ENCODE data around the gene NFE2L1. TPM values are rescaled to one million over a fixed set of nuclear protein-coding genes. Genes with fewer than 3 reads are reported as not detected.
"Not testable (repeated sequence)": the region's sequence is repeated elsewhere in the genome, so short reads cannot be mapped to it uniquely, and the experiment has no call there.

NFE2L1 gene
- polyA plus RNA-seq (2013, experiment 1 of 2; ENCODE audit: insufficient read length): 223 TPM
- 190 TPM for polyA plus RNA-seq (2013, experiment 2 of 2; ENCODE audit: insufficient read length)

- peak; percentile 100 for DNase-seq
Measured at GRCh38 chr17:48047741-48048383, at the start of gene NFE2L1. TSS of gene NFE2L1 (plus strand) at chr17:48048359. CDS start at chr17:48051119, 2,760 bp downstream.

- DNase-seq: peak; percentile 40
Measured at GRCh38 chr17:47999582-47999981, 48.6 kb upstream of the NFE2L1 start.

DNA sequence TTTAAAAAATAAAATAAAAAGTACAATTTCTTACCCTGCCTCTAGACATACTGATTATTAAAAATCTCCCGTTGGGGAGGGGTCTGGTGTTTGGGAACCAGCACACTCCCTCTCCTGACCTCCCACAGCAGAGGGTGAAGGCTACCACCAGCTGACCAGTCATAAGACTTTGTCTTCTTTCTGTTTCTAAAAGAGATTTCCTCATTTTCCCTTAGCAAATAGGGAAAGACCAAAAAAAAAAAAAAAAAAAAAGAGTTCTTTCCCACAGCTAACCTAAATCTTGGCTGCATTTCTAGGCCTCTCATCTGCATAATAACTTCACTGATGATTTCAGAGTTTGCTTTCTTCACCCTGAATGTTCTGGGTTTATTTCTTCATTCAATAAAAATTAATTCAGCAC is 47.0 kb upstream of the NFE2L1 start:
- no peak for DNase-seq

- DNase-seq: not testable (repeated sequence)
Measured at GRCh38 chr17:48001657-48002056, 46.5 kb upstream of the NFE2L1 start.

DNA sequence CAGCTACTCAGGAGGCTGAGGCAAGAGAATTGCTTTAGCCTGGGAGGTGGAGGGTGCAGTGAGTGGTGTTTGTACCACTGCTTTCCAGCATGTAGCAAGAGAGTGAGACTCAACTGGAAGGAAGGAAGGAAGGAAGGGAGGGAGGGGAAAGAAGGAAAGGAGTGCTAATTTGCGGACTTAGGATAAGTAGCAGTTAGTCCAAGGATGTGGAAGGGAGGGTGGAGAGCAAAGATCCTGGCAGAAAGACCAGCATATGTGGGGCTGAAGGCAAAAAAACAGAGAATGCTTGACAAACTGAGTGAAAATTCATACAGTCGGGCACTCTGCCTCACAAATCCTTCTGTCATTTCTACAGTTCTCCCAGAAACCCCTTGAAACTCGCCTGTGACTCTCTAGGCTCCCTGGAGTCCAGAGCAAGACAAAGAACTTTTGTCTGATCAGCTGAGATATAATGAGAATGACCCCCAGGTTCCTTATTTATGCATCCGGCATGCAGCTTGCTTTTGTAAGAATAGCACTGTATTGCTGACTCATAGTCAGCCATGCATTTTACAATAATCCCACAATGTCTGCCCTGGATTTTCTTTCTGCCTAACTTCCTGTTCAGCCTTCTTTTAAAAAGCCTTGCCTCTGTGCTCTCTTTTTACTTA is 45.8 kb upstream of the NFE2L1 start:
- peak; percentile 86 for DNase-seq

- DNase-seq: peak; percentile 68
Measured at GRCh38 chr17:48002916-48003416, 45.2 kb upstream of the NFE2L1 start.

DNA sequence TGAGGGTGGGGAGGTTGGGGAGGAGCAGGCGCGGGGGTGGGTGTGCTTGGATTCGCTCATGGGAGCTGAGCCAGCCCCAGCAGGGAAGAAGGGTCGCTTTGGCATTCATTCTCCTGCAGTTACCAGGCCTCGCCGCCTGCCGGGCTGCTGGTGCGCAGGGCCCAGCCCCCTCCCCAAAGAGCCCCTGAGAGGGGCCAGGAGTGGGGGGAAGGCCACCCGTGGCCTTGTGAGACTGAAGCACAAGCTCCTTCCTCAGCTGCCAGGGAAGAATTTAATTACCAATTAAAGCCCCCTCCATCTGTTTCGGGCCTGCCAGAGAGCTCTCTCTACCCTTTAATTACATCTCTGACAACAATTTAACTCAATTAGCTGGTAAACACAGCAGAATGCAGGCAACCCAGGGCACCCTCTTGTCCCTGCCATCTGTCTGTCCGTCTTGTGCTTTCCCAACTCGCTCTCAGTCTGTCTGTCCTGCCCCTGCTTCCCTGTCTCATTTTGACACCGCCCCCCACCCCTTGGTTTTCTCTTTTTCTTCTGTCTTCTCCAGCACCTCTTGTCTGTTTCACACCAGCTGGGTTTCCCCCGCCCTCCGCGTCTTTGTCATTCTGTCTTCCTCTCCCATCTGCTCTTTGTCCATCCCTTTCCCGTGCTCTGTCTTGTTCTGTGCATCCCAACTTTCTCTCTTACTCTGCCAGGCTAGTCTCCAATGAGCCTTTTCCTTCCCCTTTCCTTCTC is 44.6 kb upstream of the NFE2L1 start:
- peak; percentile 41 for DNase-seq

- no peak for DNase-seq
Measured at GRCh38 chr17:48004983-48005382, 43.2 kb upstream of the NFE2L1 start.

DNA sequence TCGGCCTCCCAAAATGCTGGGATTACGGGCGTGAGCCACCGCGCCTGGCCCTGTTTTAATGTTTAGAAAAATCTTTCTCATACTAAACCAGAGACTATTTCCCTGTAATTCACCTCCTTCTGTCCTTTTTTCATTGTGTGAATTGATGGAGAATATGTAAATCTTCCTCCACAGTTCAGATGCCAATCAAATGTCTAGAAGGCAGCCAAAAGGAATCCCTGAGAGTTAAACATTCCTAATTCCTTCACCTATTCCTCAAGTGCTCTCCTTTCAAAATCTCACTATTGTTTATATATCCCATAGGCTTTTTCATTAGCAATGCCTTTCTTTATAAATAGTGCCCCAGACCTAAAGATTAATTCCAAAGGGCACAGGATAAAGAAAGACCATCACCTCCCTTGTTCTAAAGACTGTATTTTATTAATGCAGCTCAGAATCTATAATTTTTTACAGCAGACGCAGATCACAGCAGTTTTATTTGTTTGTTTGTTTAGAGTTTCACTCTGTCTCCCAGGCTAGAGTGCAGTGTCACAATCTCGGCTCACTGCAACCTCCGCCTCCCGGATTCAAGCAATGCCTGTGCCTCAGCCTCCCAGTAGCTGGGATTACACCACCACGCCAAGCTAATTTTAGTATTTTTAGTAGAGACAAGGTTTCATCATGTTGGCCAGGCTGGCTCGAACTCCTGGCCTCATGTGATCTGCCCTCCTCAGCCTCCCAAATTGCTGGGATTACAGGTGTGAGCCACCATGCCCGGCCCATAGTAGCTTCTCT is 41.0 kb upstream of the NFE2L1 start:
- no peak for DNase-seq

GRCh38 chr17:48010193-48010592 is 38.0 kb upstream of the NFE2L1 start:
- DNase-seq: no peak

- peak; percentile 67 for DNase-seq
Measured at GRCh38 chr17:48011405-48012150, 36.6 kb upstream of the NFE2L1 start.

DNA sequence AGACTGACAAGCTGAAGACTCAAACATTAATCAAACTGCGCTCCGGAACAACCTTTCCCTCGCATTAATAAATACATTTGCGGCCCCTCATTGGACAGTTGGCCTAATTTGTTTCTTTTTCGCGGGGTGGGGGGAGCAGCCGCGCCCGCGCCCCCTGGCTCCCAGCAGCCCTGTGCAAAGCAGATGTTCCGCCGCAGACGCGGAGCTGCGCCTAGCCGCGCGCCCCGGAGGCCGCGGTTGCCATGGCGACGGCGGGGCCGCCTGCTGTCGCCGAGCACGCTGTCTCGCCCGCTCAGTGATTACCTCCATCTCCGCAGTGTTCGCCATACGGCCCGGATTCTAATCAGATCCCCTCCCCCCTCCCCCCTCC is 36.0 kb upstream of the NFE2L1 start:
- peak; percentile 34 for DNase-seq

GRCh38 chr17:48012654-48013053 is 35.5 kb upstream of the NFE2L1 start:
- DNase-seq: no peak

DNA sequence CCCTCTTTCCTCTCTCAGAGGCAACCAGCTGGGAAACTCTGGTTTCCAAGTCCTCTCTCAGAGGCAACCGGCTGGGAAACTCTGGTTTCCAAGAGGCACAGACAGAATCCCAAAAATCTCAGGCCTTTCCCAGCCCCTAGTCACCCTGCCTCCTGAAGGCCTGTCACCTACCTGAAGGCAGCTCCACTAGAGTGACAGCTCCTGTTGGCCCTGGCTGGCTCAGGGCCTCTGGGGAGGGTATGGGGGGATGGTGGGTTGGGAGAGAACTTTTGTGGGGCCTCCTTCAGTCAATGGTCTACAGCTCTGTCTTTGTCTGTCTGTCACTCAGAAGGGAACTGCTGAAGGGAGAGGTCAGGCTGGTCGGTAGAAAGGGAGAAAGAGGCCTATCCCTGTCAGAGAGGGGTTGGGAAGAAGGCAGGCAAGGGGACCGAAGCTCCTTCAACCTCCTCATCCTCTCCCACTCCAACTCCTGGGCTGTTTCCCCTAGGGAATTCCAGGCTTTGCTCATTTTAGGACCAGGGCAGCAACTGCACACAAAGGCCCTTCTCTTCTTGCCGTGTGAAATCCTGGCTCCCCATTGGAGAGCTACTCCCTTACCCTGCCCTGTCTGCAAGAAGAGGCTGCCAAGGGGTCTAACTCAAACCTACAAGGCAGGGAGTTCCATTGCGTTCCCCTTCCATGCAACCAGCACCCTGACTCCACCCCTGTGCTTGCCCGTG is 34.1 kb upstream of the NFE2L1 start:
- DNase-seq: no peak

DNA sequence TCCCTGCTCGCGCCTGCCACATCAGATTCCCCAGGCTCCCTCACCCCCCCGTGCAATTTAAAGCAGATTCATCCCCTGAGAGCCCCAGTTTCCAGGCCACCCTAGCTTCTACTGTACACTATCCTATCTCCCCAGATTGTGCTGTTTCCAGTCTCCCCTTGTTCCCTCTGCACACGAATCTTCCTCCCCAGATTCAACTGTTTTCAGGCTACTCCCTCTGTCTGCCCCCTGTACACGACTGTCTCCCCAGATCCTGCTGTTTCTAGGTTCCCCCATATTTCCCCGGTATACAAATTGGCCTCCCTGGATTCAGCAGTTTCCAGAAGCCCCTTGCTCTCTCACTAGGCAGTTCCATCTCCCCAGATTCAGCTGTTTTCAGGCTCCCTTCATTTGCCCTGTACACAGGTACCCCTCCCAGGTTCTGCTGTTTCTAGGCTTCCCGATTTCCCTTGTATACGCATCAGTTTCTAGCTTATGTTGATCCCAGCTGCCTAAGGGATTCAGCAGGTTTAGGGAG is 33.5 kb upstream of the NFE2L1 start:
- DNase-seq: no peak

DNA sequence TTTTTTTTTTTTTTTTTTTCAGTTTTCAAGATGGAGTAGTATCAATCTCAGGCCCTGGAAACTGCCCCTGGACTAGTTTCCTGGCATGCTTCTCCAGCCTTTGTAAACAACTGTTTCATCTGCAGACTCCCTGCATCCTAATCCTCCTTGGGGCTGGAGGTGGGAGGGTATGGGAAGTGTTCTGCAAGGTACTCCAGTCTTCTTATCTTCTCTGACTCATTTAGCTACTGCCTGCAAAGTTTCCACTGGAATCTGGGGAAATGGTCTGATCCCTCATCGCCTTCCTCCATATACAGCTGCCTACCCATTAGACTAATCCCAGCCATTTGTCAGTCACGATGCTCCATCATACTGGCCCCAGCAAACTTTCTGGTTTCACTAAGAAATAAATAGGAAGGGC is 32.0 kb upstream of the NFE2L1 start:
- peak; percentile 27 for DNase-seq

DNA sequence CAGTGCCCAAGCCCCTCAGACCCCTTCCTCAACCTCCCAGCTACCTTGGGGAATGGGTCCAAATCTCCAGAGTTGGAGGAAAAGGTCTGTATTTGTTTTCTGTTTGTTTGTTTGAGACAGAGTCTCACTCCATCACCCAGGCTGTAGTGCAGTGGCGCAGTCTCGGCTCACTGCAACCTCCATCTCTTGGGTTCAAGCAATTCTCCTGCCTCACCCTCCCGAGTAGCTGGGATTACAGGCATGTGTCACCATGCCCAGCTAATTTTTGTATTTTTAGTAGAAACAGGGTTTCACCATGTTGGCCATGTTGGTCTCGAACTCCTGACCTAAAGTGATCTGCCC is 30.4 kb upstream of the NFE2L1 start:
- DNase-seq: not testable (repeated sequence)

- no peak for DNase-seq
Measured at GRCh38 chr17:48021934-48022333, 26.2 kb upstream of the NFE2L1 start.

GRCh38 chr17:48022901-48023300 is 25.3 kb upstream of the NFE2L1 start:
- no peak for DNase-seq

GRCh38 chr17:48023400-48024148 is 24.6 kb upstream of the NFE2L1 start:
- peak; percentile 48 for DNase-seq

All from fibroblast of skin of abdomen (primary cell).